Measurements from ENCODE around the gene APOA4.

DNA sequence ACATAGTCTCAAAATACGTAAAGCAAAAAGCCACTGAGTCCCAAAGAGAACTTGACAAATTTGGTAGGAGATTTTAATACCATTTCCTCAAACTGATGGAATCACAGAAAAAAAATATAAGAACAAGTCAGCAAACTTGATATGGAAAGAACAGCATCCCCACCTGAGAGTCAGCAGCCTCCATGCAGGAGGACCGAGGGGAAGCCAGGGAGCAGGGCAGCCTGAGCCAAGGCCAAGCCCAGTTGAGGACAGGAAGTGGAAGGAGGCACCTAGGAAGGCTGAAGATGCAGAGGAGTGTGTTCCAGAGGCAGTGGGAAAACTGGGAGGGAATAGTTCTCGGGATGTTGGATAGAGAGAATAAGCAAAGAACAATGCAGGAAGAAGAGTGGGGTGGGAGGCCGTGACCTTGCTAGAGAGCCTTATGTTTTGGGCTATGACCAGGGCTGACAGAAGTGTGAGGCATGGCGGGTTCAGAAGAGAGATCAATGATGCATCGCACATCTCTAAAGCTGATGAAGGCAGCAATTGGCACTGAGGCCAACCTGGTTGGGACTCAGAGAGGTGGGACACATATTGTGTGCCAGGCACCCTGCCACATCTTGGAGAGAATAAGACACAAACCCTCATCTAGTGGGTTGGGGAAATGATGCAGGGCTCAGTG lies 15.4 kb downstream of the APOA4 start:
- TF ChIP-seq, protein P1, sequence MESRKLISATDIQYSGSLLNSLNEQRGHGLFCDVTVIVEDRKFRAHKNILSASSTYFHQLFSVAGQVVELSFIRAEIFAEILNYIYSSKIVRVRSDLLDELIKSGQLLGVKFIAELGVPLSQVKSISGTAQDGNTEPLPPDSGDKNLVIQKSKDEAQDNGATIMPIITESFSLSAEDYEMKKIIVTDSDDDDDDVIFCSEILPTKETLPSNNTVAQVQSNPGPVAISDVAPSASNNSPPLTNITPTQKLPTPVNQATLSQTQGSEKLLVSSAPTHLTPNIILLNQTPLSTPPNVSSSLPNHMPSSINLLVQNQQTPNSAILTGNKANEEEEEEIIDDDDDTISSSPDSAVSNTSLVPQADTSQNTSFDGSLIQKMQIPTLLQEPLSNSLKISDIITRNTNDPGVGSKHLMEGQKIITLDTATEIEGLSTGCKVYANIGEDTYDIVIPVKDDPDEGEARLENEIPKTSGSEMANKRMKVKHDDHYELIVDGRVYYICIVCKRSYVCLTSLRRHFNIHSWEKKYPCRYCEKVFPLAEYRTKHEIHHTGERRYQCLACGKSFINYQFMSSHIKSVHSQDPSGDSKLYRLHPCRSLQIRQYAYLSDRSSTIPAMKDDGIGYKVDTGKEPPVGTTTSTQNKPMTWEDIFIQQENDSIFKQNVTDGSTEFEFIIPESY (IDR thresholded peaks at IDR 0.05; ENCODE audit: borderline replicate concordance, low read depth) = no peak
- TF ChIP-seq, protein P2, sequence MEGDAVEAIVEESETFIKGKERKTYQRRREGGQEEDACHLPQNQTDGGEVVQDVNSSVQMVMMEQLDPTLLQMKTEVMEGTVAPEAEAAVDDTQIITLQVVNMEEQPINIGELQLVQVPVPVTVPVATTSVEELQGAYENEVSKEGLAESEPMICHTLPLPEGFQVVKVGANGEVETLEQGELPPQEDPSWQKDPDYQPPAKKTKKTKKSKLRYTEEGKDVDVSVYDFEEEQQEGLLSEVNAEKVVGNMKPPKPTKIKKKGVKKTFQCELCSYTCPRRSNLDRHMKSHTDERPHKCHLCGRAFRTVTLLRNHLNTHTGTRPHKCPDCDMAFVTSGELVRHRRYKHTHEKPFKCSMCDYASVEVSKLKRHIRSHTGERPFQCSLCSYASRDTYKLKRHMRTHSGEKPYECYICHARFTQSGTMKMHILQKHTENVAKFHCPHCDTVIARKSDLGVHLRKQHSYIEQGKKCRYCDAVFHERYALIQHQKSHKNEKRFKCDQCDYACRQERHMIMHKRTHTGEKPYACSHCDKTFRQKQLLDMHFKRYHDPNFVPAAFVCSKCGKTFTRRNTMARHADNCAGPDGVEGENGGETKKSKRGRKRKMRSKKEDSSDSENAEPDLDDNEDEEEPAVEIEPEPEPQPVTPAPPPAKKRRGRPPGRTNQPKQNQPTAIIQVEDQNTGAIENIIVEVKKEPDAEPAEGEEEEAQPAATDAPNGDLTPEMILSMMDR (IDR thresholded peaks at IDR 0.05) = no peak
- TF ChIP-seq, protein P3, sequence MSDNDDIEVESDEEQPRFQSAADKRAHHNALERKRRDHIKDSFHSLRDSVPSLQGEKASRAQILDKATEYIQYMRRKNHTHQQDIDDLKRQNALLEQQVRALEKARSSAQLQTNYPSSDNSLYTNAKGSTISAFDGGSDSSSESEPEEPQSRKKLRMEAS (IDR thresholded peaks at IDR 0.05; ENCODE audit: low read depth) = no peak
- TF ChIP-seq, protein P4, sequence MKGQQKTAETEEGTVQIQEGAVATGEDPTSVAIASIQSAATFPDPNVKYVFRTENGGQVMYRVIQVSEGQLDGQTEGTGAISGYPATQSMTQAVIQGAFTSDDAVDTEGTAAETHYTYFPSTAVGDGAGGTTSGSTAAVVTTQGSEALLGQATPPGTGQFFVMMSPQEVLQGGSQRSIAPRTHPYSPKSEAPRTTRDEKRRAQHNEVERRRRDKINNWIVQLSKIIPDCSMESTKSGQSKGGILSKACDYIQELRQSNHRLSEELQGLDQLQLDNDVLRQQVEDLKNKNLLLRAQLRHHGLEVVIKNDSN (IDR thresholded peaks at IDR 0.05; ENCODE audit: borderline replicate concordance, low read depth) = no peak
- TF ChIP-seq EP300 (IDR thresholded peaks at IDR 0.05; ENCODE audit: borderline replicate concordance in 1 of 2, low read depth in 1 of 2, low read length in 1 of 2) (no peak), POLR2AphosphoS5 (IDR thresholded peaks at IDR 0.05; ENCODE audit: low read depth, low read length) (no peak)
- TF ChIP-seq, protein P5, sequence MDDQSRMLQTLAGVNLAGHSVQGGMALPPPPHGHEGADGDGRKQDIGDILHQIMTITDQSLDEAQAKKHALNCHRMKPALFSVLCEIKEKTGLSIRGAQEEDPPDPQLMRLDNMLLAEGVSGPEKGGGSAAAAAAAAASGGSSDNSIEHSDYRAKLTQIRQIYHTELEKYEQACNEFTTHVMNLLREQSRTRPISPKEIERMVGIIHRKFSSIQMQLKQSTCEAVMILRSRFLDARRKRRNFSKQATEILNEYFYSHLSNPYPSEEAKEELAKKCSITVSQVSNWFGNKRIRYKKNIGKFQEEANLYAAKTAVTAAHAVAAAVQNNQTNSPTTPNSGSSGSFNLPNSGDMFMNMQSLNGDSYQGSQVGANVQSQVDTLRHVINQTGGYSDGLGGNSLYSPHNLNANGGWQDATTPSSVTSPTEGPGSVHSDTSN (IDR thresholded peaks at IDR 0.05) = no peak

Measured in SK-N-SH (cell line).